Karpas-422 (cell line): ENCODE results near the gene CHST8. TPM values are rescaled to one million over a fixed set of nuclear protein-coding genes. Genes with fewer than 3 reads are reported as not detected.

Source experiments
- DNase-seq: peaks from one replicate; pipeline ENCODE4 v3.0.0-alpha.2; 2015
- H2AFZ ChIP-seq: fragments of 200-600 bp; sonication (generic); 2 replicates; pipeline ENCODE4 v1.6.1; 2014; ENCODE audit warnings: antibody characterized with exemption, low read length, mixed read lengths
- H3K27ac ChIP-seq: fragments of 200-600 bp; sonication (generic); 2 replicates; pipeline ENCODE4 v1.5.1; 2014; ENCODE audit warnings: mild to moderate bottlenecking, low read length, moderate library complexity
- H3K27me3 ChIP-seq: fragments of 200-600 bp; sonication (generic); 2 replicates; pipeline ENCODE4 v1.6.1; 2014; ENCODE audit warnings: low read length, mixed read lengths
- H3K36me3 ChIP-seq: fragments of 200-600 bp; sonication (generic); 2 replicates; pipeline ENCODE4 v1.6.1; 2014; ENCODE audit warnings: low read length, mixed read lengths; ENCODE audit not compliant: insufficient read depth
- H3K4me1 ChIP-seq: fragments of 200-600 bp; sonication (generic); 2 replicates; pipeline ENCODE4 v1.6.1; 2014; ENCODE audit warnings: mild to moderate bottlenecking, low read length, mixed read lengths
- H3K4me2 ChIP-seq: fragments of 200-600 bp; sonication (generic); 2 replicates; pipeline ENCODE4 v1.6.1; 2014; ENCODE audit warnings: low read length, low read depth, mild to moderate bottlenecking; ENCODE audit not compliant: poor library complexity, severe bottlenecking
- H3K4me3 ChIP-seq: fragments of 200-600 bp; sonication (generic); 2 replicates; pipeline ENCODE4 v1.5.1; 2014; ENCODE audit warnings: mild to moderate bottlenecking, antibody characterized with exemption, low read length, mixed read lengths
- H3K79me2 ChIP-seq: fragments of 200-600 bp; sonication (generic); 2 replicates; pipeline ENCODE4 v1.6.1; 2014; ENCODE audit warnings: mild to moderate bottlenecking, low read length, mixed read lengths
- H3K9ac ChIP-seq: fragments of 200-600 bp; sonication (generic); 2 replicates; pipeline ENCODE4 v1.6.0; 2014; ENCODE audit warnings: low read length
- H3K9me2 ChIP-seq: fragments of 200-600 bp; sonication (generic), shearing (Covaris generic); replicated peaks from 2 replicates; pipeline ENCODE4 v1.6.0; 2014; ENCODE audit warnings: mild to moderate bottlenecking, low read length, moderate library complexity; ENCODE audit not compliant: insufficient read depth
- H3K9me3 ChIP-seq: fragments of 300-700, 200-600 bp; sonication (generic); 2 replicates; pipeline ENCODE4 v1.6.1; 2014; ENCODE audit warnings: low read length, mixed read lengths
- H4K20me1 ChIP-seq: fragments of 200-600 bp; sonication (generic); 2 replicates; pipeline ENCODE4 v1.6.1; 2014; ENCODE audit warnings: mild to moderate bottlenecking, antibody characterized with exemption, low read length, low read depth; ENCODE audit not compliant: insufficient read depth
- total RNA-seq: library from RNA; depleted of rRNA; stranded (reverse); fragments of >200 nt; shearing (Covaris generic); gene quantifications from 2 replicates; pipeline ENCODE4 v1.2.3, GENCODE V29; 2014; ENCODE audit warnings: low replicate concordance

The CHST8 gene
- total RNA-seq, 1 experiment from 2014 or later, result not detected

- no peaks in the 10 kb centered on the region for H3K36me3 ChIP-seq
- no peaks in the 10 kb centered on the region for H3K27me3 ChIP-seq
- H3K9me3 ChIP-seq, result no peaks in the 10 kb centered on the region
- no peak overlapping the region for H3K4me3 ChIP-seq
- H3K9me2 ChIP-seq, result no peaks in the 10 kb centered on the region
- H2AFZ ChIP-seq, result no peak overlapping the region
- no peak overlapping the region for H3K9ac ChIP-seq
- no peak overlapping the region for H3K27ac ChIP-seq
- no peaks in the 10 kb centered on the region for H3K4me1 ChIP-seq
- H3K79me2 ChIP-seq, result no peaks in the 10 kb centered on the region
- no peak overlapping the region for H3K4me2 ChIP-seq
- no peaks in the 10 kb centered on the region for H4K20me1 ChIP-seq
- no peak for DNase-seq
These were observed 102.9 kb downstream of the CHST8 start for GRCh38 chr19:33724721-33725060.

GRCh38 chr19:33725567-33725966 lies 103.8 kb downstream of the CHST8 start:
- Histone ChIP-seq H4K20me1 (no peaks in the 10 kb centered on the region), H3K9ac (no peak overlapping the region), H3K9me2 (no peaks in the 10 kb centered on the region), H3K36me3 (no peaks in the 10 kb centered on the region), H3K4me3 (no peak overlapping the region), H3K27ac (no peak overlapping the region), H3K9me3 (no peaks in the 10 kb centered on the region), H2AFZ (no peak overlapping the region), H3K4me2 (no peak overlapping the region), H3K27me3 (no peaks in the 10 kb centered on the region), H3K79me2 (no peaks in the 10 kb centered on the region), H3K4me1 (no peaks in the 10 kb centered on the region)
- DNase-seq, result no peak

GRCh38 chr19:33726756-33727155 lies 105.0 kb downstream of the CHST8 start:
- H3K27ac ChIP-seq, result no peak overlapping the region
- H4K20me1 ChIP-seq, result no peaks in the 10 kb centered on the region
- H3K9me3 ChIP-seq, result no peaks in the 10 kb centered on the region
- H3K79me2 ChIP-seq, result no peaks in the 10 kb centered on the region
- H3K9ac ChIP-seq, result no peak overlapping the region
- no peak overlapping the region for H3K4me2 ChIP-seq
- H3K9me2 ChIP-seq, result no peaks in the 10 kb centered on the region
- no peaks in the 10 kb centered on the region for H3K27me3 ChIP-seq
- H3K4me3 ChIP-seq, result no peak overlapping the region
- no peak overlapping the region for H2AFZ ChIP-seq
- H3K36me3 ChIP-seq, result no peaks in the 10 kb centered on the region
- DNase-seq, result no peak
- no peaks in the 10 kb centered on the region for H3K4me1 ChIP-seq

- no peaks in the 10 kb centered on the region for H4K20me1 ChIP-seq
- no peaks in the 10 kb centered on the region for H3K9me2 ChIP-seq
- H3K4me3 ChIP-seq, result no peak overlapping the region
- H3K27me3 ChIP-seq, result no peaks in the 10 kb centered on the region
- no peaks in the 10 kb centered on the region for H3K4me1 ChIP-seq
- H2AFZ ChIP-seq, result no peak overlapping the region
- H3K79me2 ChIP-seq, result no peaks in the 10 kb centered on the region
- DNase-seq, result no peak
- no peak overlapping the region for H3K9ac ChIP-seq
- H3K9me3 ChIP-seq, result no peaks in the 10 kb centered on the region
- no peaks in the 10 kb centered on the region for H3K36me3 ChIP-seq
- no peak overlapping the region for H3K27ac ChIP-seq
- H3K4me2 ChIP-seq, result no peak overlapping the region
These were observed 105.7 kb downstream of the CHST8 start for GRCh38 chr19:33727331-33727998.

- H3K4me1 ChIP-seq, result no peaks in the 10 kb centered on the region
- no peaks in the 10 kb centered on the region for H3K9me3 ChIP-seq
- no peaks in the 10 kb centered on the region for H3K27me3 ChIP-seq
- H3K79me2 ChIP-seq, result no peaks in the 10 kb centered on the region
- no peak overlapping the region for H3K4me3 ChIP-seq
- no peaks in the 10 kb centered on the region for H3K9me2 ChIP-seq
- no peaks in the 10 kb centered on the region for H3K36me3 ChIP-seq
- no peak overlapping the region for H3K4me2 ChIP-seq
- H4K20me1 ChIP-seq, result no peaks in the 10 kb centered on the region
- no peak overlapping the region for H2AFZ ChIP-seq
- no peak overlapping the region for H3K27ac ChIP-seq
- H3K9ac ChIP-seq, result no peak overlapping the region
- DNase-seq, result no peak
These were observed 106.4 kb downstream of the CHST8 start for GRCh38 chr19:33728141-33728540.

- Histone ChIP-seq H3K4me1 (no peaks in the 10 kb centered on the region), H4K20me1 (no peaks in the 10 kb centered on the region), H3K4me3 (no peak overlapping the region), H3K9ac (no peak overlapping the region), H3K36me3 (no peaks in the 10 kb centered on the region), H3K4me2 (no peak overlapping the region), H2AFZ (no peak overlapping the region), H3K9me2 (no peaks in the 10 kb centered on the region), H3K27me3 (no peaks in the 10 kb centered on the region), H3K79me2 (no peaks in the 10 kb centered on the region), H3K9me3 (no peaks in the 10 kb centered on the region), H3K27ac (no peak overlapping the region)
- no peak for DNase-seq
These were observed 109.3 kb downstream of the CHST8 start for GRCh38 chr19:33730858-33731607.

GRCh38 chr19:33731881-33732280 lies 110.1 kb downstream of the CHST8 start:
- H3K79me2 ChIP-seq, result no peaks in the 10 kb centered on the region
- H4K20me1 ChIP-seq, result no peaks in the 10 kb centered on the region
- no peak overlapping the region for H3K4me2 ChIP-seq
- H2AFZ ChIP-seq, result no peak overlapping the region
- no peaks in the 10 kb centered on the region for H3K36me3 ChIP-seq
- no peaks in the 10 kb centered on the region for H3K4me1 ChIP-seq
- H3K9ac ChIP-seq, result no peak overlapping the region
- H3K9me2 ChIP-seq, result no peaks in the 10 kb centered on the region
- H3K27me3 ChIP-seq, result no peaks in the 10 kb centered on the region
- no peak overlapping the region for H3K4me3 ChIP-seq
- no peak overlapping the region for H3K27ac ChIP-seq
- no peak for DNase-seq
- H3K9me3 ChIP-seq, result no peaks in the 10 kb centered on the region

- Histone ChIP-seq H3K79me2 (no peaks in the 10 kb centered on the region), H4K20me1 (no peaks in the 10 kb centered on the region), H3K4me1 (no peaks in the 10 kb centered on the region), H3K4me2 (no peak overlapping the region), H2AFZ (no peak overlapping the region), H3K36me3 (no peaks in the 10 kb centered on the region), H3K9me2 (no peaks in the 10 kb centered on the region), H3K27me3 (no peaks in the 10 kb centered on the region), H3K9ac (no peak overlapping the region), H3K27ac (no peak overlapping the region), H3K4me3 (no peak overlapping the region), H3K9me3 (no peaks in the 10 kb centered on the region)
- DNase-seq, result no peak
These were observed 113.2 kb downstream of the CHST8 start for GRCh38 chr19:33734913-33735312.
